Ascending aorta (tissue), 2 donors: ENCODE measurements around the gene PLCH1. TPM values are rescaled to one million over a fixed set of nuclear protein-coding genes. Genes with fewer than 3 reads are reported as not detected.

Source experiments
- DNase-seq, 2 donors: peaks; one replicate each; pipeline ENCODE4 v3.0.0-alpha.2; 2019; ENCODE audit warnings: low spot score in 2 of 2
- H3K27ac ChIP-seq, 2 donors: fragments of 200-600 bp; sonication (generic); one replicate each; pipeline ENCODE4 v1.5.1; 2016 to 2017; ENCODE audit warnings: mild to moderate bottlenecking in 1 of 2
- H3K27me3 ChIP-seq: fragments of 200-600 bp; sonication (generic); one replicate; pipeline ENCODE4 v1.5.1; 2017
- H3K36me3 ChIP-seq, 2 donors: fragments of 200-600 bp; sonication (generic); one replicate each; pipeline ENCODE4 v1.5.1; 2016
- H3K4me1 ChIP-seq, 2 donors: fragments of 200-600 bp; sonication (generic); one replicate each; pipeline ENCODE4 v1.5.1; 2016 to 2017; ENCODE audit warnings: mild to moderate bottlenecking in 1 of 2
- H3K4me3 ChIP-seq, 2 donors: fragments of 200-600 bp; sonication (generic); one replicate each; pipeline ENCODE4 v1.5.1; 2016 to 2017; ENCODE audit warnings: mild to moderate bottlenecking in 1 of 2
- H3K9me3 ChIP-seq, 2 donors: fragments of 200-600 bp; sonication (generic); one replicate each; pipeline ENCODE4 v1.5.1; 2016
- CTCF ChIP-seq, 3 experiments: fragments of 200-600 bp in 2 of 3; fragments of 450-650 bp in 1 of 3; sonication (generic) in 2 of 3; IDR thresholded peaks; one replicate each; pipeline ENCODE4 v1.5.1; 2016 to 2019; ENCODE audit warnings: antibody characterized with exemption in 3 of 3, mild to moderate bottlenecking in 1 of 3, moderate library complexity in 1 of 3
- intact Hi-C: fragments of 100-400 bp; cut with DNase I; formaldehyde crosslinking; loops from one replicate; pipeline ENCODE4 v1.15.1; 2023
- total RNA-seq: library from RNA; depleted of rRNA; stranded (reverse); fragments of >200 nt; gene quantifications from one replicate; pipeline ENCODE4 v1.1.0, GENCODE V29; 2016

The PLCH1 gene
- total RNA-seq, 1 donor from 2014 or later: not detected

GRCh38 chr3:155554777-155555451 lies 190.0 kb downstream of the PLCH1 start:
- Histone ChIP-seq H3K27me3 (no peaks in the 10 kb centered on the region), H3K36me3 (no peaks in the 10 kb centered on the region), H3K4me1 (no peaks in the 10 kb centered on the region), H3K27ac (no peak overlapping the region), H3K4me3 (no peak overlapping the region), H3K9me3 (no peaks in the 10 kb centered on the region)
- DNase-seq: no peak
- intact Hi-C loops: no loop called here
- no peak for TF ChIP-seq CTCF (IDR thresholded peaks at IDR 0.05)

- intact Hi-C loops: no loop called here
- H3K4me1 ChIP-seq: no peaks in the 10 kb centered on the region
- no peaks in the 10 kb centered on the region for H3K36me3 ChIP-seq
- H3K9me3 ChIP-seq: no peaks in the 10 kb centered on the region
- no peak overlapping the region for H3K27ac ChIP-seq
- H3K27me3 ChIP-seq: no peaks in the 10 kb centered on the region
- no peak overlapping the region for H3K4me3 ChIP-seq
- DNase-seq: no peak
- no peak for TF ChIP-seq CTCF (IDR thresholded peaks at IDR 0.05)
Observed at GRCh38 chr3:155553780-155554179, 191.1 kb downstream of the PLCH1 start.

GRCh38 chr3:155553326-155553725 lies 191.5 kb downstream of the PLCH1 start:
- intact Hi-C loops: no loop called here
- no peaks in the 10 kb centered on the region for H3K36me3 ChIP-seq

GRCh38 chr3:155550391-155550790 lies 194.5 kb downstream of the PLCH1 start:
- no peak for TF ChIP-seq CTCF (IDR thresholded peaks at IDR 0.05)
- Histone ChIP-seq H3K4me1 (no peaks in the 10 kb centered on the region), H3K27ac (no peak overlapping the region), H3K27me3 (no peaks in the 10 kb centered on the region), H3K36me3 (no peaks in the 10 kb centered on the region), H3K4me3 (no peak overlapping the region), H3K9me3 (no peaks in the 10 kb centered on the region)
- intact Hi-C loops: no loop called here
- DNase-seq: no peak

More at GRCh38 chr3:155553326-155553725, 191.5 kb downstream of the PLCH1 start:
- no peak for DNase-seq
- no peak overlapping the region for H3K27ac ChIP-seq
- H3K27me3 ChIP-seq: no peaks in the 10 kb centered on the region
- TF ChIP-seq CTCF (IDR thresholded peaks at IDR 0.05): no peak
- H3K4me3 ChIP-seq: no peak overlapping the region
- H3K4me1 ChIP-seq: no peaks in the 10 kb centered on the region
- H3K9me3 ChIP-seq: no peaks in the 10 kb centered on the region

GRCh38 chr3:155549087-155549486 lies 195.8 kb downstream of the PLCH1 start:
- no peak for DNase-seq
- no peak for TF ChIP-seq CTCF (IDR thresholded peaks at IDR 0.05)
- Histone ChIP-seq H3K27ac (no peak overlapping the region), H3K9me3 (no peaks in the 10 kb centered on the region), H3K36me3 (no peaks in the 10 kb centered on the region), H3K4me3 (no peak overlapping the region), H3K27me3 (no peaks in the 10 kb centered on the region), H3K4me1 (no peaks in the 10 kb centered on the region)
- intact Hi-C loops: no loop called here

GRCh38 chr3:155548195-155548594 lies 196.7 kb downstream of the PLCH1 start:
- Histone ChIP-seq H3K4me3 (no peak overlapping the region), H3K4me1 (no peaks in the 10 kb centered on the region), H3K27me3 (no peaks in the 10 kb centered on the region), H3K9me3 (no peaks in the 10 kb centered on the region), H3K27ac (no peak overlapping the region), H3K36me3 (no peaks in the 10 kb centered on the region)
- no peak for TF ChIP-seq CTCF (IDR thresholded peaks at IDR 0.05)
- intact Hi-C loops: no loop called here
- DNase-seq: no peak
